ENCODE data around the gene DYRK2. TPM values are rescaled to one million over a fixed set of nuclear protein-coding genes. Genes with fewer than 3 reads are reported as not detected.

DYRK2 gene
- total RNA-seq, 1 donor from 2014 or later, result 50.7 TPM

DNA sequence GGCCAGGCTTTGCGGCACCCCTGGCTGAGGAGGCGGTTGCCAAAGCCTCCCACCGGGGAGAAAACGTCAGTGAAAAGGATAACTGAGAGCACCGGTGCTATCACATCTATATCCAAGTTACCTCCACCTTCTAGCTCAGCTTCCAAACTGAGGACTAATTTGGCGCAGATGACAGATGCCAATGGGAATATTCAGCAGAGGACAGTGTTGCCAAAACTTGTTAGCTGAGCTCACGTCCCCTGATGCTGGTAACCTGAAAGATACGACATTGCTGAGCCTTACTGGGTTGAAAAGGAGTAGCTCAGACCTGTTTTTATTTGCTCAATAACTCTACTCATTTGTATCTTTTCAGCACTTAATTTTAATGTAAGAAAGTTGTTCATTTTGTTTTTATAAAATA is 9.9 kb downstream of the DYRK2 start:
- Mint-ChIP-seq H3K4me3 (ENCODE audit: unreplicated experiment) (no peak overlapping the region), H3K27me3 (ENCODE audit: low read depth, unreplicated experiment) (no peaks in the 10 kb centered on the region), H3K4me1 (ENCODE audit: low read depth, unreplicated experiment) (peaks cover 47% of the 10 kb centered on the region), H3K9me3 (ENCODE audit: unreplicated experiment) (no peaks in the 10 kb centered on the region), H3K27ac (ENCODE audit: unreplicated experiment) (no peak overlapping the region), H3K36me3 (ENCODE audit: low read depth, unreplicated experiment) (peaks cover 25% of the 10 kb centered on the region)
- DNase-seq (ENCODE audit: low read depth), result no peak
- Histone ChIP-seq H3K9ac (ENCODE audit: low read length) (no peak overlapping the region), H3K27me3 (ENCODE audit: insufficient read depth, low read length) (no peaks in the 10 kb centered on the region), H3K9me3 (ENCODE audit: insufficient read depth, low read depth, low read length) (no peaks in the 10 kb centered on the region), H2AFZ (ENCODE audit: low read depth, low read length) (no peak overlapping the region), H3K4me3 (ENCODE audit: insufficient read depth, low read depth, low read length) (no peak overlapping the region), H3K79me2 (ENCODE audit: insufficient read depth, low read length) (peaks cover 98% of the 10 kb centered on the region), H3K36me3 (ENCODE audit: insufficient read depth, low read length) (peaks cover 26% of the 10 kb centered on the region), H3K4me1 (ENCODE audit: insufficient read depth, low read length) (peaks cover 12% of the 10 kb centered on the region), H3K27ac (ENCODE audit: low read depth, low read length) (no peak overlapping the region), H4K20me1 (ENCODE audit: insufficient read depth, low read length) (peaks cover 79% of the 10 kb centered on the region), H3K4me2 (ENCODE audit: low read length) (no peak overlapping the region)
- FAIRE-seq, result no peak
- TF ChIP-seq, protein P1, sequence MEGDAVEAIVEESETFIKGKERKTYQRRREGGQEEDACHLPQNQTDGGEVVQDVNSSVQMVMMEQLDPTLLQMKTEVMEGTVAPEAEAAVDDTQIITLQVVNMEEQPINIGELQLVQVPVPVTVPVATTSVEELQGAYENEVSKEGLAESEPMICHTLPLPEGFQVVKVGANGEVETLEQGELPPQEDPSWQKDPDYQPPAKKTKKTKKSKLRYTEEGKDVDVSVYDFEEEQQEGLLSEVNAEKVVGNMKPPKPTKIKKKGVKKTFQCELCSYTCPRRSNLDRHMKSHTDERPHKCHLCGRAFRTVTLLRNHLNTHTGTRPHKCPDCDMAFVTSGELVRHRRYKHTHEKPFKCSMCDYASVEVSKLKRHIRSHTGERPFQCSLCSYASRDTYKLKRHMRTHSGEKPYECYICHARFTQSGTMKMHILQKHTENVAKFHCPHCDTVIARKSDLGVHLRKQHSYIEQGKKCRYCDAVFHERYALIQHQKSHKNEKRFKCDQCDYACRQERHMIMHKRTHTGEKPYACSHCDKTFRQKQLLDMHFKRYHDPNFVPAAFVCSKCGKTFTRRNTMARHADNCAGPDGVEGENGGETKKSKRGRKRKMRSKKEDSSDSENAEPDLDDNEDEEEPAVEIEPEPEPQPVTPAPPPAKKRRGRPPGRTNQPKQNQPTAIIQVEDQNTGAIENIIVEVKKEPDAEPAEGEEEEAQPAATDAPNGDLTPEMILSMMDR (IDR thresholded peaks at IDR 0.05; ENCODE audit: insufficient read depth, low read depth, low read length), result no peak
- TF ChIP-seq EZH2 (IDR thresholded peaks at IDR 0.05; ENCODE audit: insufficient read depth, low read length), result no peak

DNA sequence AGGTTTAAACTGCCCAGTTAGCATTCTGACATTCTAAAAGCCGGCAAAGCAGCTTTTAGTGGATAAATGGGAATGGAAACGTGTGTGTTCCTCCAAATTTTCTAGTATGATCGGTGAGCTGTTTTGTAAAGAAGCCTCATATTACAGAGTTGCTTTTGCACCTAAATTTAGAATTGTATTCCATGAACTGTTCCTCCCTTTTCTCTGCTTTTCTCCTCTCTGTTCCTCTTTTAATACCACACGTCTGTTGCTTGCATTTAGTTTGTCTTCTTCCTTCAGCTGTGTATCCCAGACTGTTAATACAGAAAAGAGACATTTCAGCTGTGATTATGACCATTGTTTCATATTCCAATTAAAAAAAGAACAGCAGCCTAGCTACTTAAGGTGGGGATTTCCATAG is 10.7 kb downstream of the DYRK2 start:
- TF ChIP-seq, protein P1 (IDR thresholded peaks at IDR 0.05; ENCODE audit: insufficient read depth, low read depth, low read length), result no peak
- TF ChIP-seq EZH2 (IDR thresholded peaks at IDR 0.05; ENCODE audit: insufficient read depth, low read length), result no peak
- Histone ChIP-seq H3K4me2 (ENCODE audit: low read length) (no peak overlapping the region), H3K36me3 (ENCODE audit: insufficient read depth, low read length) (peaks cover 26% of the 10 kb centered on the region), H3K9ac (ENCODE audit: low read length) (no peak overlapping the region), H3K79me2 (ENCODE audit: insufficient read depth, low read length) (peaks cover 98% of the 10 kb centered on the region), H3K4me3 (ENCODE audit: insufficient read depth, low read depth, low read length) (no peak overlapping the region), H2AFZ (ENCODE audit: low read depth, low read length) (no peak overlapping the region), H3K27ac (ENCODE audit: low read depth, low read length) (no peak overlapping the region), H3K27me3 (ENCODE audit: insufficient read depth, low read length) (no peaks in the 10 kb centered on the region), H3K9me3 (ENCODE audit: insufficient read depth, low read depth, low read length) (no peaks in the 10 kb centered on the region), H4K20me1 (ENCODE audit: insufficient read depth, low read length) (peaks cover 75% of the 10 kb centered on the region), H3K4me1 (ENCODE audit: insufficient read depth, low read length) (peaks cover 12% of the 10 kb centered on the region)
- Mint-ChIP-seq H3K4me3 (ENCODE audit: unreplicated experiment) (no peak overlapping the region), H3K27me3 (ENCODE audit: low read depth, unreplicated experiment) (no peaks in the 10 kb centered on the region), H3K36me3 (ENCODE audit: low read depth, unreplicated experiment) (peaks cover 25% of the 10 kb centered on the region), H3K9me3 (ENCODE audit: unreplicated experiment) (no peaks in the 10 kb centered on the region), H3K27ac (ENCODE audit: unreplicated experiment) (no peak overlapping the region), H3K4me1 (ENCODE audit: low read depth, unreplicated experiment) (peaks cover 46% of the 10 kb centered on the region)
- DNase-seq (ENCODE audit: low read depth), result no peak
- FAIRE-seq, result peak; percentile 50

DNA sequence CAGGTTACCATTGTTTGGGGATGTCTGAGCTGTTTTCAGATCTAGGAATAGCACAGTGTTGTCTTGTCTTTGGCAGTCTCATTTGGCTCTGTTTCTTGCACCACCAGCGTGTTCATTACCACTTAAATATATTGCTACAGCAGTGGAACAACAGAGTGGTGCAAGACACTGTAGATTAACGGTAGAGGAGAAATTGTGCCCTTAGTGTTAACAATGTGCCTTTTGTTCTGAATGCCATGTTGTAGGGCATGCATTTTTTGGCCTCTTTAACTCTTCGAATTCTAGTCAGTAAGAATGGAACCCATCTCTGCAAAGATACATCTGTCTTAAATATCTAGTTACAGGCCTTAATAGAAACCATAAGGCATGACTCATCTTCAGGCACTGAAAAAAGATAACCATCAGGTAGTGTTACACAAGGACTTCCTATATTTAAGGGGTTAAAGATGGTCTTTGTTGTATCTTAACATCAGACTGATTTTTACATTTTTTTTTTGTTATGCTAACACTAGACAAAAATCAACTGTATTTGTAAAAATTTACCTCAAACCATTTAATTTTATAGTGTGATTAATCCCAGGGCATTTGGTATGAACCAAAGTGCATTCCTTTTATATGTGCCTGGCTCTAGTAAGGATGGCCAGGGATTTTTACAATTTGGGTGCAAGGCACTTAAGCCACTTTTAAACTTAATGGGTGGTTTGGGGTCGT is 12.9 kb downstream of the DYRK2 start:
- Mint-ChIP-seq H3K27ac (ENCODE audit: unreplicated experiment) (peak overlapping the region; percentile 24), H3K9me3 (ENCODE audit: unreplicated experiment) (no peaks in the 10 kb centered on the region), H3K4me3 (ENCODE audit: unreplicated experiment) (peak overlapping the region; percentile 11), H3K27me3 (ENCODE audit: low read depth, unreplicated experiment) (no peaks in the 10 kb centered on the region), H3K4me1 (ENCODE audit: low read depth, unreplicated experiment) (peaks cover 40% of the 10 kb centered on the region), H3K36me3 (ENCODE audit: low read depth, unreplicated experiment) (peaks cover 19% of the 10 kb centered on the region)
- Histone ChIP-seq H3K27me3 (ENCODE audit: insufficient read depth, low read length) (no peaks in the 10 kb centered on the region), H3K4me3 (ENCODE audit: insufficient read depth, low read depth, low read length) (no peak overlapping the region), H3K4me1 (ENCODE audit: insufficient read depth, low read length) (peaks cover 7% of the 10 kb centered on the region), H3K4me2 (ENCODE audit: low read length) (peak overlapping the region; percentile 23), H3K9me3 (ENCODE audit: insufficient read depth, low read depth, low read length) (no peaks in the 10 kb centered on the region), H3K36me3 (ENCODE audit: insufficient read depth, low read length) (peaks cover 23% of the 10 kb centered on the region), H3K9ac (ENCODE audit: low read length) (no peak overlapping the region), H3K79me2 (ENCODE audit: insufficient read depth, low read length) (peaks cover 91% of the 10 kb centered on the region), H4K20me1 (ENCODE audit: insufficient read depth, low read length) (peaks cover 54% of the 10 kb centered on the region), H3K27ac (ENCODE audit: low read depth, low read length) (no peak overlapping the region), H2AFZ (ENCODE audit: low read depth, low read length) (no peak overlapping the region)
- DNase-seq (ENCODE audit: low read depth) (peak; percentile 80), FAIRE-seq (peak; percentile 85)
- TF ChIP-seq, protein P1 (IDR thresholded peaks at IDR 0.05; ENCODE audit: insufficient read depth, low read depth, low read length), result no peak
- TF ChIP-seq EZH2 (IDR thresholded peaks at IDR 0.05; ENCODE audit: insufficient read depth, low read length), result no peak
